H1 (cell line): ENCODE measurements around the gene PNPLA1. TPM values are rescaled to one million over a fixed set of nuclear protein-coding genes. Genes with fewer than 3 reads are reported as not detected.

Source experiments
- ASH2L ChIP-seq: fragments of 200-600, 300-600 bp; sonication (generic); IDR thresholded peaks from one replicate; pipeline ENCODE4 v1.7.1; 2017; ENCODE audit warnings: low read length
- BACH1 ChIP-seq: IDR thresholded peaks from 2 replicates; pipeline ENCODE4 v1.6.1; 2012; ENCODE audit warnings: low read length, improper control_type of control experiment
- CEBPB ChIP-seq: IDR thresholded peaks from 2 replicates; pipeline ENCODE4 v1.6.1; 2012; ENCODE audit warnings: low read depth, low read length
- GABPA ChIP-seq: IDR thresholded peaks from 2 replicates; pipeline ENCODE4 v1.6.1; 2011; ENCODE audit warnings: mild to moderate bottlenecking, low read length, moderate library complexity, borderline replicate concordance; ENCODE audit not compliant: insufficient read depth
- JUND ChIP-seq: IDR thresholded peaks from 2 replicates; pipeline ENCODE4 v1.6.1; 2011; ENCODE audit warnings: mild to moderate bottlenecking, improper control_type of control experiment, low read length
- KDM4A ChIP-seq: IDR thresholded peaks from one replicate; pipeline ENCODE4 v1.7.1; 2012; ENCODE audit warnings: low read depth, mild to moderate bottlenecking, moderate library complexity, low read length, inconsistent platforms; ENCODE audit not compliant: severe bottlenecking
- NRF1 ChIP-seq: IDR thresholded peaks from 2 replicates; pipeline ENCODE4 v1.6.1; 2011; ENCODE audit warnings: mild to moderate bottlenecking, low read depth, low read length, improper control_type of control experiment
- RAD21 ChIP-seq, 2 experiments: IDR thresholded peaks in 1 of 2; conservative IDR thresholded peaks in 1 of 2; 2 replicates each; pipeline ENCODE4 v1.6.1; 2011; ENCODE audit warnings: low read depth in 2 of 2, low read length in 2 of 2, improper control_type of control experiment in 1 of 2, inconsistent platforms in 1 of 2, mild to moderate bottlenecking in 1 of 2, moderate library complexity in 1 of 2
- RXRA ChIP-seq: IDR thresholded peaks from 2 replicates; pipeline ENCODE4 v1.6.1; 2011; ENCODE audit warnings: low read depth, mild to moderate bottlenecking, low read length, moderate library complexity; ENCODE audit not compliant: insufficient read depth
- SIRT6 ChIP-seq: IDR thresholded peaks from one replicate; pipeline ENCODE4 v1.7.1; 2012; ENCODE audit warnings: low read length, inconsistent platforms
- YY1 ChIP-seq: IDR thresholded peaks from 2 replicates; pipeline ENCODE4 v1.6.1; 2011; ENCODE audit warnings: low read depth, mild to moderate bottlenecking, low read length
- polyA plus RNA-seq, 7 experiments: library from polyadenylated mRNA; depleted of rRNA in 3 of 7; stranded (reverse) in 5 of 7; unstranded in 2 of 7; fragments of >200 nt in 5 of 7; fragments of 200-250 nt in 2 of 7; gene quantifications; 1 replicate in 5 of 7; 2 replicates in 1 of 7; 4 replicates in 1 of 7; pipeline versions ENCODE4 v1.2.1 to v1.2.3, GENCODE V29; 2011 to 2013; ENCODE audit warnings: missing spikeins in 2 of 7, mixed read lengths in 2 of 7
- total RNA-seq: library from RNA; stranded (reverse); fragmentation: NEBNext Ultra II Directional; extraction: Animal tissue kit (Norgen Biotek cat#: 25700); gene quantifications from 2 replicates; pipeline ENCODE4 v1.2.1, GENCODE V29; 2021
- TF ChIP-seq, protein P1 (sequence below): IDR thresholded peaks from 2 replicates; pipeline ENCODE4 v1.6.1; 2011; ENCODE audit warnings: low read depth, mild to moderate bottlenecking, low read length; ENCODE audit not compliant: insufficient read depth
- TF ChIP-seq, protein P2 (sequence below): IDR thresholded peaks from 2 replicates; pipeline ENCODE4 v1.6.1; 2012; ENCODE audit warnings: inconsistent platforms
- TF ChIP-seq, protein P3 (sequence below), 3 experiments: IDR thresholded peaks; 1 replicate in 2 of 3; 2 replicates in 1 of 3; pipeline versions ENCODE4 v1.5.1 to v1.6.1; 2011; ENCODE audit warnings: low read length in 3 of 3, mild to moderate bottlenecking in 3 of 3, inconsistent platforms in 2 of 3, low read depth in 1 of 3, moderate library complexity in 1 of 3; ENCODE audit not compliant: insufficient read depth in 1 of 3; ENCODE audit errors: control extremely low read depth in 1 of 3

Gene PNPLA1
- total and polyA plus RNA-seq, 2 of the 8 experiments (the other 6 are each of a cell fraction or from before 2014, with no cell fraction given), result not detected

DNA sequence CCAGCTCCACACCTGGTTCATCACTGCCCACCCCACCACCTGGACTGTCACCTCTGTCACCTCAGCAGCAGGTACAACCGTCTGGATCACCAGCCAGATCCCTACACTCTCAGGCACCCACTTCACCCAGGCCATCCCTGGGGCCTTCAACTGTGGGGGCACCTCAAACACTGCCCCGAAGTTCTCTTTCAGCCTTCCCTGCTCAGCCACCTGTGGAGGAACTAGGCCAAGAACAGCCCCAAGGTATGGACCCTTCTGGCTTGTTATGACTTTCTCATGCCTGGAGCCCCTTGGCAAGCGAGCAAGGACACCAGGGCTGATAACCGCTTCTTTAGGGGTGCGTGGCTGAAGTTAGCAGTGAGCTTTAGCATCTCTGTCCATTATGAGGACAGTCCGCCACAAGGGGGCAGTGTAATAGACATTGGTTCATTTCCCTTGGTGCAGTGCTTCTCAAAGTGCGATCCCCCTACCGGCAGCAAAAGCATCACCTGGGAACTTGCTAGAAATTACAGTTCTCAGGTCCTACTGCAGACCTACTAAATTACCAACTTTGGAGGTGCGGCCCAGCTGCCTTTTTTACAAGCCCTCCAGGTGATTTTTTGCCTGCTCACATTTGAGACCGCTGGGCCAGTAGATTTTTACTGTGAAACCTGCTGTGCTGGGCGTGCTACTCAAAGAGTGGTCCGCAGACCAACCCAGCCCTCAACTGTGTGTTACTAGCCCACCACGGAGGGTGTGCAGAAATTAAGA is 32.5 kb downstream of the PNPLA1 start (continued):
- TF ChIP-seq BACH1 (no peak), SIRT6 (no peak), RAD21 (IDR thresholded peaks at IDR 0.05 in 1 of 2, conservative IDR thresholded peaks at IDR 0.05 in 1 of 2; ENCODE audit: low read depth in 2 of 2, low read length in 2 of 2) (peak; percentile 69 to 80), ASH2L (no peak), NRF1 (no peak), JUND (0 out of 2 replicates have a peak, but pooled peaks have one; percentile 43), CEBPB (0 out of 2 replicates have a peak, but pooled peaks have one; percentile 25), YY1 (peak; percentile 68; the same call in 1 of the 2 replicates), RXRA (no peak), GABPA (no peak), KDM4A (no peak)
- TF ChIP-seq, protein P1, sequence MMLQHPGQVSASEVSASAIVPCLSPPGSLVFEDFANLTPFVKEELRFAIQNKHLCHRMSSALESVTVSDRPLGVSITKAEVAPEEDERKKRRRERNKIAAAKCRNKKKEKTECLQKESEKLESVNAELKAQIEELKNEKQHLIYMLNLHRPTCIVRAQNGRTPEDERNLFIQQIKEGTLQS, result peak; percentile 43; the same call in 1 of the 2 replicates
- TF ChIP-seq, protein P2, sequence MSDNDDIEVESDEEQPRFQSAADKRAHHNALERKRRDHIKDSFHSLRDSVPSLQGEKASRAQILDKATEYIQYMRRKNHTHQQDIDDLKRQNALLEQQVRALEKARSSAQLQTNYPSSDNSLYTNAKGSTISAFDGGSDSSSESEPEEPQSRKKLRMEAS, result no peak
- TF ChIP-seq, protein P3, sequence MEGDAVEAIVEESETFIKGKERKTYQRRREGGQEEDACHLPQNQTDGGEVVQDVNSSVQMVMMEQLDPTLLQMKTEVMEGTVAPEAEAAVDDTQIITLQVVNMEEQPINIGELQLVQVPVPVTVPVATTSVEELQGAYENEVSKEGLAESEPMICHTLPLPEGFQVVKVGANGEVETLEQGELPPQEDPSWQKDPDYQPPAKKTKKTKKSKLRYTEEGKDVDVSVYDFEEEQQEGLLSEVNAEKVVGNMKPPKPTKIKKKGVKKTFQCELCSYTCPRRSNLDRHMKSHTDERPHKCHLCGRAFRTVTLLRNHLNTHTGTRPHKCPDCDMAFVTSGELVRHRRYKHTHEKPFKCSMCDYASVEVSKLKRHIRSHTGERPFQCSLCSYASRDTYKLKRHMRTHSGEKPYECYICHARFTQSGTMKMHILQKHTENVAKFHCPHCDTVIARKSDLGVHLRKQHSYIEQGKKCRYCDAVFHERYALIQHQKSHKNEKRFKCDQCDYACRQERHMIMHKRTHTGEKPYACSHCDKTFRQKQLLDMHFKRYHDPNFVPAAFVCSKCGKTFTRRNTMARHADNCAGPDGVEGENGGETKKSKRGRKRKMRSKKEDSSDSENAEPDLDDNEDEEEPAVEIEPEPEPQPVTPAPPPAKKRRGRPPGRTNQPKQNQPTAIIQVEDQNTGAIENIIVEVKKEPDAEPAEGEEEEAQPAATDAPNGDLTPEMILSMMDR (IDR thresholded peaks at IDR 0.05; ENCODE audit: control extremely low read depth in 1 of 3, insufficient read depth in 1 of 3, low read depth in 1 of 3, low read length in 3 of 3), result peak; percentile 79 to 99 (median 99)
- TF ChIP-seq, all 59 proteins: peak for 9
